22Rv1 (cell line): Measurements from ENCODE around the gene TNFRSF12A.

Experiments
- H3K27ac ChIP-seq: fragments of 450-650 bp; 2 replicates; pipeline ENCODE4 v1.5.1; 2017
- ZFX ChIP-seq: fragments of 450-650 bp; IDR thresholded peaks from 2 replicates; pipeline ENCODE4 v1.6.1; 2017; ENCODE audit warnings: antibody characterized with exemption, borderline replicate concordance
- TF ChIP-seq, protein P1 (sequence below): fragments of 450-650 bp; IDR thresholded peaks from 2 replicates; pipeline ENCODE4 v1.5.1; 2017; ENCODE audit warnings: mild to moderate bottlenecking

TNFRSF12A gene

DNA sequence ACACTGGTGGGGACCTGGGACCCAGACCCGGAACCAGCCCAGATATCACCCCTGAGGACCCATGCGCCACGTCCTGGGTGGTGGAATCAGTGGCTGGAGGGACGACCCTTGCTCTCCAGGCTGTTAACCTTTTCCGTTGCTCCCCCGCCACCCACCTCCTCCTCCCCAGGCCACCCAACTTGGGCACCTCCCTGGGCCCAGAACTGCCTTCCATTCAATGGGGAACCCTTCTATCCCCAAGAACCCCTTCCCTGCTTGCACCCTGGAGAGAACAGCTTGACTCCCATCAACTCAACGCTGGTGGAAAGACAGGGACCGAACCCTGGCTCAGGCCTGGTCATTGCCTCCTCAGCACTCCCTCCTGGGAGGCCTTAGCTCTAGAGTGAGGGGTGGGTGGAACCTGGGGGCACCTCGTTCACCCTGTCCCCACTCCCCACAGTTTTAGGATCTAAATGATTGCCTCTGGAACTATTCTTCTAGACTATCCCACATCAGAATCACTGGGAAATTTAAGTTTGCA, 39.6 kb downstream of the TNFRSF12A start:
- no peak for TF ChIP-seq ZFX
- peak overlapping the region; percentile 66 for H3K27ac ChIP-seq

DNA sequence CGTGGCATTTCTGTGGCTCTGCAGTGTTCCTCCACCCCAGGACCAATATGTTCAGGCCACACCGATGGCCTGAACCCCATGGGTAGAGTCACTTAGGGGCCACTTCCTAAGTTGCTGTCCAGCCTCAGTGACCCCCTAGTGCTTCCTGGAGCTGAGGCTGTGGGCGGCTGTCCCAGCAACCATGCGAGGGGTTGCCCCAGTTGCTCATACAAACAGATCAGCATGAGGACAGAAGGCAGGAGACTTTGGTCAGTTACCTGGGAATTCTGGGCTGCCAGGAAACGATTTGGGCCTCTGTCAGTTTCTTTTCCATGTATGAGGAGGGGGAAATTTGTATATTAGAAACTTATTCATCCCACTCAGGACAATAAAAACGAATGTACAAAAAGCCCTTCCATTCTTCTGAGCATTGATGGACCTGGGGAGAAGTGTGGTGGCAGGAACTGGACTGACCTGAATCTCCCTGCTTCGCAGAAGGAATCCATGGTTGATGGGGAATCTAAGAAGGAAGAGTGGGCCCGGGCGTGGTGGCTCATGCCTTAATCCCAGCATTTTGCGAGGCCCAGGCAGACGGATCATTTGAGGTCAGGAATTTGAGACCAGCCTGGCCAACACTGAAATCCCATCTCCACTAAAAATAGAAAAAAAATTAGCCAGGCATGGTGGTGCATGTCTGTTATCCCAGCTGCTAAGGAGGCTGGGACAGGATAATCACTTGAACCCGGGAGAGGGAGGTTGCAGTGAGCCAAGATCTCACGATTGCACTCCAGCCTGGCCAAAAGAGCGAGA, 40.4 kb downstream of the TNFRSF12A start:
- TF ChIP-seq ZFX: no peak
- TF ChIP-seq, protein P1, sequence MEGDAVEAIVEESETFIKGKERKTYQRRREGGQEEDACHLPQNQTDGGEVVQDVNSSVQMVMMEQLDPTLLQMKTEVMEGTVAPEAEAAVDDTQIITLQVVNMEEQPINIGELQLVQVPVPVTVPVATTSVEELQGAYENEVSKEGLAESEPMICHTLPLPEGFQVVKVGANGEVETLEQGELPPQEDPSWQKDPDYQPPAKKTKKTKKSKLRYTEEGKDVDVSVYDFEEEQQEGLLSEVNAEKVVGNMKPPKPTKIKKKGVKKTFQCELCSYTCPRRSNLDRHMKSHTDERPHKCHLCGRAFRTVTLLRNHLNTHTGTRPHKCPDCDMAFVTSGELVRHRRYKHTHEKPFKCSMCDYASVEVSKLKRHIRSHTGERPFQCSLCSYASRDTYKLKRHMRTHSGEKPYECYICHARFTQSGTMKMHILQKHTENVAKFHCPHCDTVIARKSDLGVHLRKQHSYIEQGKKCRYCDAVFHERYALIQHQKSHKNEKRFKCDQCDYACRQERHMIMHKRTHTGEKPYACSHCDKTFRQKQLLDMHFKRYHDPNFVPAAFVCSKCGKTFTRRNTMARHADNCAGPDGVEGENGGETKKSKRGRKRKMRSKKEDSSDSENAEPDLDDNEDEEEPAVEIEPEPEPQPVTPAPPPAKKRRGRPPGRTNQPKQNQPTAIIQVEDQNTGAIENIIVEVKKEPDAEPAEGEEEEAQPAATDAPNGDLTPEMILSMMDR: no peak
- H3K27ac ChIP-seq: no peak overlapping the region

DNA sequence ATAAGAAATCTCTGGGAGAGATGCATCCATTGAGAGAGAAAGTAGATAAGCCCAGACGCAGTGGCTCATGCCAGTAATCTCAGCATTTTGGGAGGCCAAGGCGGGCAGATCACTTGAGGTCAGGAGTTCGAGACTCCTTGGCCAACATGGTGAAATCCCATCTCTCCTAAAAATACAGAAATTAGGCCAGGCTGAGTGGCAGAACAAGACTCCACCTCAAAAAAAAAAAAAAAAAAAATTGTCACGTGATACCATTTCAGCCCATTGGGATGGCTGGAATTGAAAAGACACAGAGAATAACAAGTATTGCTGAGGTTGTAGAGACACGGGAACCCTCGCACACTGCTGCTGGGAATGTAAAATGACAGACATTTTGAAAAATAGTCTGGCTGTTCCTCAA, 42.4 kb downstream of the TNFRSF12A start:
- TF ChIP-seq, protein P1: no peak
- no peak for TF ChIP-seq ZFX
- no peak overlapping the region for H3K27ac ChIP-seq

DNA sequence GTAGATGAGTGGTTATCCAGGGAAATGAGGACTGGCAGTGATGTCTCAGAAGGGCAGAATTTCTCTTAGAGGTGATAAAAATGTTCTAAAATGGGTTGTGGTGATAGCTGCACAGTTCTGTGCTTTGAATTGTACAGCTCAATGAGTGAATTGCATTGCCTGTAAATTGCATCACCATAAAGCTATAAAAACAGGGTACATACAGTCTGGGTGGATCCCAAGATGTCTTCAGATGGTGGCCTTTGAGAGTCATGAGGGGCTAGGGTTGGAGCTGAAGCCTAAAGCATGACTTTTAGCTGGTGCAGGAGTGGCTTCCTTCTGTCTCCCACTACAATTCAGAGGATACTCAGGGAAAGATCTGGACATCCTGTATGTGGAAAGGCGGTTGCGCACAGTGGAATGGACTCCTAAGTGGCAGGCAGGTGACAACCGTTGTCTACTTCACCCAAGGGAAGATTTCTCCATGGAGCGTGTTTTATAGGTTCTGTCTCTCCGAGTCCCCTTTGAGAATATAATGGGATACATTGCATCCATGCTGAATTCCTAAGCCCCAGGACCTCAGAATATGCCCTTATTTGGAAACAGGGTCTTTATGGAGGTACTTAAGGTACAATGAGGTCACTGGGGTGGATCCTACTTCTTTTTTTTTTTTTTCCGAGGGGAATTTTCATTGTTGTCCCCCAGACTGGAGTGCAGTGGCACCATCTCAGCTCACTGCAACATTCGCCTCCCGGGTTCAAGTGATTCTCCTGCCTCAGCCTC, 43.6 kb downstream of the TNFRSF12A start:
- no peak for TF ChIP-seq ZFX
- TF ChIP-seq, protein P1: no peak
- H3K27ac ChIP-seq: no peak overlapping the region

DNA sequence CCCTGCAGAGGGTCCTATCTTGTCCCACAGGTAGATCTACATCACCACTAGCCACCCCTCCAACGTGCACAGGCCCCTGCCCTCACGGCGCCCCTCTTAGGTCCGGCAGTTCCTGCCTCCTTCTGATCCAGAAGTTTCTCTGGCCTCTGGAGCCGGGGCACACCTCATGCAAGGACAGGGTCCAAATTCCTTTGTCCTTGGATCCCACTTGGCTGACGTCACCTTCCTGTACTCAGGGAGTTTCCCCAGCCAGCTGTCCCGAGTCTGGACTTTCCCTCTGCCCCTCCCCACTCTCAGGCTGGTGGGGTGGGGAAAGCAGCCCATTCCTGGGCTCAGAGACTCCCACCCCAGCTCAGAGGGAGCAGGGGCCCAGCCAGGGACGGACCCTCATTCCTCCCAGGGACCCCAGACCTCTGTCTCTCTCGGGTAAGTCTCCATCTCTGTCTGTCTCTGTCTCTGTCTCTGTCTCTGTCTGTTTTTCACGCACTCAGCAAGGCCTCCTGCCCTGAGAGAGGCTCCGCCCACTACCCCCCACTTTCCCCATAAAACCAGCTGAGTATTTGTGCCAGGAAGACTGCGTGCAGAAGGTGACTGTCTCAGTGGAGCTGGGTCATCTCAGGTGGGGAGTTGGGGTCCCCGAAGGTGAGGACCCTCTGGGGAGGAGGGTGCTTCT, 45.0 kb downstream of the TNFRSF12A start, which contains the start of gene IL32:
IL32 (plus strand) TSS at position 572 of the 673 bp plus-strand sequence. CDS start 172 bp downstream, outside the sequence.
- no peak within 1 kb of the TSS for H3K27ac ChIP-seq
- no peak for TF ChIP-seq ZFX
- TF ChIP-seq, protein P1: no peak

DNA sequence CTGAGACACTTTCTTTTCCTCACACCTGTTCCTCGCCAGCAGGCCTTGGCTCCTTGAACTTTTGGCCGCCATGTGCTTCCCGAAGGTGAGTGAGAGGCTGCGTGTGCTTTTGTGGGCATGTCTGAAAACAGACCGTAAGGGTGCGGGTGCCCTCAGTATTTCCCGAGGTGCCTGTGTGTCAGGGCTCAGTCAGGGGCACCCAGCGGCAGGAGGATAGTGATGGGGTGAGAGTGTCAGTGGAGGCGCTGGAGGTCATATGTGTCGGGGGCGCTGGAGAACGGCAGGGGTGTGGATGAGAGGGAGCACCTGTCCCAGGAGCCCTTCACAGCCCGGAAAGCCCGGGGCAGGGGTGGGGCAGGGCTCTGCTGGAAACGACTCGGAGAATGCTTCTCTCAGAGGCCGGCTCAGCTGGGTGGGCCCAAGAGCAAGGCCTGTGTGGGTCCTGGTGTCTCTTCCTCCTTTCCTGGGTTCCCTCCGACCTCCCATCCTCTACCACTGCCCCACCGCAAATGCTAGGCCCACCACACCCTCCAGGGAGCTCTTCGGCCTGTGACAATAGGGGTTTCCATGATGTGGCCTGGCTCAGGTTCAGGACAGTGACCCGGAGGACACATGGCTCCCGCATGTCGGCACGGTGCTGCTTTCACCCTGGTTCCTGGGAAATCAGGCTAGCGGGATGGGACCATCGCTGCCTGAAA, 45.7 kb downstream of the TNFRSF12A start:
- H3K27ac ChIP-seq: no peak overlapping the region

More for the DNA sequence above, 45.7 kb downstream of the TNFRSF12A start:
- TF ChIP-seq, protein P1: no peak
- TF ChIP-seq ZFX: no peak
